ENCODE results near the gene SLC25A44. TPM values are rescaled to one million over a fixed set of nuclear protein-coding genes. Genes with fewer than 3 reads are reported as not detected.

SLC25A44 gene
- total RNA-seq, 4 donors from 2014 or later = 9.6 to 19.9 (median 18.9) TPM

DNA sequence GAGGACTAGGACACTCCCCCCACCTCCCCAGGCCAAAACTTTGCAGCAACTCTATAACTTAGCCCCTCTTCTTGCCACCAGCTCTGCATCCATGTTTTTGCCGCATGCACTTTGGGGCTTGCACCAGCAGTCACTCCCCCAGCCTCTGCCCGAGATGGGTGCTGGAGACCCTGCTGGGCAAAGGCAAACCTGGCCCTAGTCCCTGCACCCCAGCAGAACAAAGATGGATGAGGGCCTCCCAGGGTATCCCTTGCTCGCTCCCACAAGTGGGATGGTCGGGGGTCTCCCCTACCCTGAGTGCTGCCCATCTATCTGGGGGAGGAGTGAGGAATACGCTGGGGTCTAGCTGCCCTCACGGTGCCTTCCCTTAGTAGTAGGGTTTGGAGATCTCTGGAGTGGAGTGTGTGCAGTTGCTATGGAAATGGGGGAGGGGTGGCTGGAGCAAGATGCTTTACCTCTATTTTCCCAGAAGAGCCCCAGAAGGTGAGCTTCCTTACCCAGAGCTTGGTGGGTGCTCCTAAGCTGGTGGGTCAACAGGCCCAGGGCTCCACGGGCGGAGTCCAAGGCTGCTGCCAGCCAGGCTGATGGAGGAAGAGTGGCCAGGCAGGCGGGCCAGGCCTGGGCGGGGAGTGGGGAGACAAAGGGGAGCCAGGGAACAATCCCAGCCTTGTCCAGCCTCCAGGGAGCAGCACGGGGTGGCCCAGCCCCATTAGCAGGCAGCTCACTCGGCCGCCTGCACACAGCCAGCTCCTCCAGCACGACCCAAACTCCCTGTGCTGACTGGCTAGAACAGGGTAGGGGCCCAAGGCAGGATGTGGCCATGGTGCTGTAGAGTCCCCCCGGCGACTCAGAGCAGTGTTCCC, 53.8 kb downstream of the SLC25A44 start, which contains the start of gene PAQR6:
PAQR6 (minus strand) TSS at position 597 of the 863 bp plus-strand sequence. CDS start 1,325 bp downstream, outside the sequence.
- no peak within 1 kb of the TSS for H3K27ac ChIP-seq
- peaks cover 32% of the 10 kb centered on the region for H3K27me3 ChIP-seq
- peaks cover 0 to 25% (median 11%) of the 10 kb centered on the region in 4 donors for H3K36me3 ChIP-seq
- peak in 1 of 3 donors; percentile 5 for TF ChIP-seq POLR2AphosphoS5 (IDR thresholded peaks at IDR 0.05)
- TF ChIP-seq POLR2A (IDR thresholded peaks at IDR 0.05) = no peak
- DNase-seq = no peak
- peaks cover 10 to 24% (median 21%) of the 10 kb centered on the region in 4 donors for H3K4me1 ChIP-seq
- 38% methylated on average over 15 of the region's 16 CpGs; no CpG with 5 or more reads in 1 of the 2 donors for whole genome bisulfite sequencing, 2 donors (ENCODE audit: low coverage in 1 of 2)
- in situ Hi-C loops (cut with MboI; ENCODE audit: low pct_ligation_motif_present in 1 of 4, low pct_unique_long_range_greater_than_20kb in 1 of 4, low sequenced_read_pairs in 3 of 4) = no loop called here
- intact Hi-C loops (cut with DNase I; ENCODE audit: low total_unique reads) = no loop called here
- no peak within 1 kb of the TSS for H3K4me3 ChIP-seq
- no peaks in the 10 kb centered on the region for H3K9me3 ChIP-seq

DNA sequence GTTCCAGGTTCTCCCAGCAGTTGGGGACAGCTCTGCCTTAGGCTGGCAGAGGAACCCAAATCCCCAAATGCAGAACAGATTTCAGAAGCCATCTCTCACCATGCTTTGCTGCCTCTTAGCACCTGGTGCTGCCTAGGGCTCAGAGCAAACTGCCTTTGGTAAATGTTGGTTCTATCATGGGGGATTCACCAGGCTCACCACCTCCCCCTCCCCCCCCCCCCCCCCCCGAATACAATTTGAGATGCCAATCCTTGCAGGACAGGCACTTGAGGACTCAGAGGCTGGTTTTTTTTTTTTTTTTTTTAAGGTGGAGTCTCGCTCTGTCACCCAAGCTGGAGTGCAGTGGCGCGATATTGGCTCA, 54.4 kb downstream of the SLC25A44 start:
- 79% methylated on average over 4 of the region's 4 CpGs; no CpG with 5 or more reads in 1 of the 2 donors for WGBS, 2 donors (ENCODE audit: low coverage in 1 of 2)
- H3K27ac ChIP-seq = no peak overlapping the region
- peaks cover 10 to 24% (median 21%) of the 10 kb centered on the region in 4 donors for H3K4me1 ChIP-seq
- no peaks in the 10 kb centered on the region for H3K9me3 ChIP-seq
- peaks cover 0 to 31% (median 14%) of the 10 kb centered on the region in 4 donors for H3K36me3 ChIP-seq
- in situ Hi-C loops (cut with MboI; ENCODE audit: low pct_ligation_motif_present in 1 of 4, low pct_unique_long_range_greater_than_20kb in 1 of 4, low sequenced_read_pairs in 3 of 4) (no loop called here), intact Hi-C loops (cut with DNase I; ENCODE audit: low total_unique reads) (no loop called here)
- DNase-seq = no peak
- TF ChIP-seq EP300 (IDR thresholded peaks at IDR 0.05; ENCODE audit: low read depth) = no peak
- TF ChIP-seq POLR2AphosphoS5 (IDR thresholded peaks at IDR 0.05) = no peak
- TF ChIP-seq, protein P1, sequence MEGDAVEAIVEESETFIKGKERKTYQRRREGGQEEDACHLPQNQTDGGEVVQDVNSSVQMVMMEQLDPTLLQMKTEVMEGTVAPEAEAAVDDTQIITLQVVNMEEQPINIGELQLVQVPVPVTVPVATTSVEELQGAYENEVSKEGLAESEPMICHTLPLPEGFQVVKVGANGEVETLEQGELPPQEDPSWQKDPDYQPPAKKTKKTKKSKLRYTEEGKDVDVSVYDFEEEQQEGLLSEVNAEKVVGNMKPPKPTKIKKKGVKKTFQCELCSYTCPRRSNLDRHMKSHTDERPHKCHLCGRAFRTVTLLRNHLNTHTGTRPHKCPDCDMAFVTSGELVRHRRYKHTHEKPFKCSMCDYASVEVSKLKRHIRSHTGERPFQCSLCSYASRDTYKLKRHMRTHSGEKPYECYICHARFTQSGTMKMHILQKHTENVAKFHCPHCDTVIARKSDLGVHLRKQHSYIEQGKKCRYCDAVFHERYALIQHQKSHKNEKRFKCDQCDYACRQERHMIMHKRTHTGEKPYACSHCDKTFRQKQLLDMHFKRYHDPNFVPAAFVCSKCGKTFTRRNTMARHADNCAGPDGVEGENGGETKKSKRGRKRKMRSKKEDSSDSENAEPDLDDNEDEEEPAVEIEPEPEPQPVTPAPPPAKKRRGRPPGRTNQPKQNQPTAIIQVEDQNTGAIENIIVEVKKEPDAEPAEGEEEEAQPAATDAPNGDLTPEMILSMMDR (IDR thresholded peaks at IDR 0.05) = no peak
- TF ChIP-seq POLR2A (IDR thresholded peaks at IDR 0.05) = no peak
- H3K27me3 ChIP-seq = peaks cover 32% of the 10 kb centered on the region
- no peak overlapping the region for H3K4me3 ChIP-seq

DNA sequence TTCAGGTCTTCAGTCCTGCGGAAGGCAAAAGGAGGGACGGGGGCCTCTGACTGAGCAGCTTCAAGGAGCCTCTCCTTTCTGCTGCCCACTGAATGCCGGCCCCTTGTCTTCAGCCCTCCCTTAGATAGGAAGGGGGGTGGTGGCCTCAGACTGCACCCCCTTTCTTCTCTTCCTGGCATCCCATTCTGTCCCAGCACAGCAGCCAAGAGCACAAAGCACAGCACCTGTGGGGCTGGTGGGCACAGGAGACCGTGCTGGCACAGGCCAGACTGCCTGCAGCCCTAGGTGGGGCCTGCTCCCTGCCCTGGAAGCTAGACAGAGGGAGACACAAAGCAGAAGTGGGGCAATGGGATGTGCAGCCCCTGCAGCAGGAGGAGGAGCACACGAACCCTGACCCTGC, 55.7 kb downstream of the SLC25A44 start:
- no peaks in the 10 kb centered on the region for H3K9me3 ChIP-seq
- H3K36me3 ChIP-seq = peaks cover 0 to 38% (median 19%) of the 10 kb centered on the region in 4 donors
- WGBS, 2 donors (ENCODE audit: low coverage in 1 of 2) = 92% methylated on average over 5 of the region's 5 CpGs; no CpG with 5 or more reads in 1 of the 2 donors
- peaks cover 10 to 24% (median 21%) of the 10 kb centered on the region in 4 donors for H3K4me1 ChIP-seq
- in situ Hi-C loops (cut with MboI; ENCODE audit: low pct_ligation_motif_present in 1 of 4, low pct_unique_long_range_greater_than_20kb in 1 of 4, low sequenced_read_pairs in 3 of 4) = no loop called here
- intact Hi-C loops (cut with DNase I; ENCODE audit: low total_unique reads) = no loop called here
- no peak overlapping the region for H3K27ac ChIP-seq
- H3K4me3 ChIP-seq = no peak overlapping the region
- TF ChIP-seq, protein P1 (IDR thresholded peaks at IDR 0.05) = no peak
- no peak for TF ChIP-seq POLR2AphosphoS5 (IDR thresholded peaks at IDR 0.05)
- peaks cover 26% of the 10 kb centered on the region for H3K27me3 ChIP-seq
- DNase-seq = no peak

DNA sequence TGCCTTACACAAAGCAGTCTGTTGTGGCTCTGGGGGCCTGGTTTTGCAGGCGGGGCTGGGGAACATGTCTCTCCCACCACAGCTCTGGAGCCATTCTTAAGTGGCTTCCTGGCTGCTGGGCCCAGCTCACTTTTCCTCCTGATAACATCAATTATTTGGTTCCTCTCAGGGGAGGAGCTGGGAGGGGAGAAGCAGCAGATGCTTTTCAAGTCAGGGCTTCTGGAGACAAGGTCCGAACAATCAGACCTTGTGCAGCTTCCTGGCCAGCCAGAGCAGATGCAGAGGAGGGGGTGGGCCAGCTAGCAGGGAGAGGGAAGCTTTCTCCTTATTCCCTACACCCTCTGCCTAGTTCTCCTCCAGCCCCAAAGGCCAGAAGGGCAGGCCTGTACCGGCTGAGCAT, 57.6 kb downstream of the SLC25A44 start:
- Histone ChIP-seq H3K4me1 (peaks cover 0 to 14% (median 6%) of the 10 kb centered on the region in 4 donors), H3K36me3 (peaks cover 0 to 45% (median 22%) of the 10 kb centered on the region in 4 donors), H3K4me3 (no peak overlapping the region), H3K27me3 (peaks cover 7% of the 10 kb centered on the region), H3K9me3 (no peaks in the 10 kb centered on the region), H3K27ac (no peak overlapping the region)
- 59% methylated on average over 3 of the region's 3 CpGs; no CpG with 5 or more reads in 1 of the 2 donors for WGBS, 2 donors (ENCODE audit: low coverage in 1 of 2)
- TF ChIP-seq POLR2AphosphoS5 (IDR thresholded peaks at IDR 0.05) (no peak), POLR2A (IDR thresholded peaks at IDR 0.05) (no peak), EP300 (IDR thresholded peaks at IDR 0.05; ENCODE audit: low read depth) (no peak)
- TF ChIP-seq, protein P1 (IDR thresholded peaks at IDR 0.05) = no peak
- intact Hi-C loops (cut with DNase I; ENCODE audit: low total_unique reads) (no loop called here), in situ Hi-C loops (cut with MboI; ENCODE audit: low pct_ligation_motif_present in 1 of 4, low pct_unique_long_range_greater_than_20kb in 1 of 4, low sequenced_read_pairs in 3 of 4) (no loop called here)
- no peak for DNase-seq
